Naive thymus-derived CD4-positive, alpha-beta T cell (primary cell): ENCODE measurements around the gene ATP1B3. TPM values are rescaled to one million over a fixed set of nuclear protein-coding genes. Genes with fewer than 3 reads are reported as not detected.
A peak's percentile ranks its signal among the peaks of the same experiment; 100 is the strongest.

ENCODE experiments used
- ATAC-seq: fragments of 150-1000 bp; cut with Tn5 transposase; 2 replicates; pipeline ENCODE4 v1.10.0; 2021; ENCODE audit warnings: mild to moderate bottlenecking, moderate library complexity
- CTCF ChIA-PET: fragments of 350-600 bp; sonication (Branson Sonifier 250); formaldehyde crosslinking; loops from one replicate; lab custom pipeline; 2021; ENCODE audit warnings: antibody characterized with exemption; lab: Charles Lee
- POLR2A ChIA-PET: fragments of 350-600 bp; sonication (Branson Sonifier 250); formaldehyde crosslinking; loops from one replicate; lab custom pipeline; 2021; ENCODE audit warnings: antibody characterized with exemption, inconsistent platforms; lab: Charles Lee
- DNase-seq, 9 donors: peaks; one replicate each; pipeline versions ENCODE4 v3.0.0 to v3.0.0-alpha.2; 2020 to 2022; ENCODE audit warnings: mixed read lengths in 1 of 9
- H3K27ac ChIP-seq: one replicate; pipeline ENCODE4 v1.7.0; 2013; ENCODE audit warnings: mild to moderate bottlenecking, low read depth, low read length, moderate library complexity
- H3K27me3 ChIP-seq, 2 donors: one replicate each; pipeline ENCODE4 v1.7.0; 2013; ENCODE audit warnings: low read length in 2 of 2, mild to moderate bottlenecking in 2 of 2, moderate library complexity in 2 of 2; ENCODE audit not compliant: control insufficient read depth in 2 of 2, insufficient read depth in 2 of 2
- H3K36me3 ChIP-seq, 3 experiments: 1 replicate in 2 of 3; 2 replicates in 1 of 3; pipeline ENCODE4 v1.7.0; 2013; ENCODE audit warnings: low read length in 3 of 3, mild to moderate bottlenecking in 3 of 3, moderate library complexity in 1 of 3; ENCODE audit not compliant: insufficient read depth in 3 of 3, control insufficient read depth in 2 of 3
- H3K4me1 ChIP-seq, 2 donors: one replicate each; pipeline ENCODE4 v1.7.0; 2013; ENCODE audit warnings: low read length in 2 of 2, mild to moderate bottlenecking in 2 of 2, moderate library complexity in 1 of 2; ENCODE audit not compliant: control insufficient read depth in 2 of 2, insufficient read depth in 2 of 2
- H3K4me3 ChIP-seq: 2 replicates; pipeline ENCODE4 v1.7.0; 2013; ENCODE audit warnings: mild to moderate bottlenecking, low read length
- H3K9me3 ChIP-seq, 3 experiments: 1 replicate in 2 of 3; 2 replicates in 1 of 3; pipeline ENCODE4 v1.7.0; 2013; ENCODE audit warnings: low read length in 3 of 3; ENCODE audit not compliant: control insufficient read depth in 2 of 3
- H3K27ac Mint-ChIP-seq, 9 donors: one replicate each; pipeline ENCODE4 v1.8.0; 2020 to 2022; ENCODE audit warnings: mixed read lengths in 9 of 9, mild to moderate bottlenecking in 8 of 9, moderate library complexity in 5 of 9, inconsistent platforms in 2 of 9
- H3K27me3 Mint-ChIP-seq, 5 donors: one replicate each; pipeline ENCODE4 v1.8.0; 2021 to 2022; ENCODE audit warnings: mixed read lengths in 5 of 5, mild to moderate bottlenecking in 1 of 5
- H3K36me3 Mint-ChIP-seq, 5 donors: one replicate each; pipeline ENCODE4 v1.8.0; 2020 to 2022; ENCODE audit warnings: mixed read lengths in 5 of 5, mild to moderate bottlenecking in 3 of 5, inconsistent platforms in 1 of 5
- H3K4me1 Mint-ChIP-seq, 7 donors: one replicate each; pipeline ENCODE4 v1.8.0; 2020 to 2022; ENCODE audit warnings: mixed read lengths in 7 of 7, mild to moderate bottlenecking in 3 of 7, inconsistent platforms in 1 of 7
- H3K4me3 Mint-ChIP-seq, 10 donors: one replicate each; pipeline ENCODE4 v1.8.0; 2020 to 2022; ENCODE audit warnings: mild to moderate bottlenecking in 10 of 10, mixed read lengths in 10 of 10, moderate library complexity in 6 of 10, inconsistent platforms in 2 of 10
- H3K9me3 Mint-ChIP-seq, 11 donors: one replicate each; pipeline ENCODE4 v1.8.0; 2020 to 2022; ENCODE audit warnings: mixed read lengths in 11 of 11, mild to moderate bottlenecking in 4 of 11, inconsistent platforms in 1 of 11, moderate library complexity in 1 of 11
- intact Hi-C, 2 donors: fragments of 100-400 bp; cut with micrococcal nuclease; formaldehyde crosslinking; loops; one replicate each; pipeline ENCODE4 v1.15.1; 2023
- polyA plus RNA-seq, 2 donors: library from polyadenylated mRNA; unstranded; fragments of 300-500 nt; fragmentation: Illumina TruSeq; gene quantifications; one replicate each; pipeline ENCODE4 v1.2.3, GENCODE V29; 2021
- total RNA-seq, 6 experiments: library from RNA in 5 of 6; stranded (reverse) in 5 of 6; gene quantifications; 1 replicate in 5 of 6; 2 replicates in 1 of 6; pipeline ENCODE4 v1.2.3 and lab custom pipeline; 2021 to 2026

The ATP1B3 gene
- total and polyA plus RNA-seq, 7 experiments from 2014 or later = 24.2 to 104 (median 35.2) TPM

DNA sequence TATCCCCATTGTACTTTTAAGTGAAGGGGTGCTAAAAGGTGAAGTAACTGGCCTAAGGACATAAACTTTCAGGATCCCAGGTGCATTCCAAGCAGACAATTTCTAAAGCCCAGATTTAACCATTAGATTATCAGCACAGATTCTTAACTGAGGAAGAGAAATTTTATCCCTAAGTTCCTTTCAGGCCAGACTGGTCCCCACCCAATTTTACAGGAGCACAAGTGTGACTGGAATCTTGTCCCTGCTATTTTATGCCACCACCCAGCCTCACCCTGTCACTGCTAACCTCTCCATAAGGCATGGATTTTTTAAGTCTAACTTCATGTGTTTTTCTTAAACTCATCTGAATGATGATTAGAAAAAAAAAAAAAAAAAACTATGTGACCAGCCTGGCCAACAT, 37.1 kb upstream of the ATP1B3 start:
- POLR2A ChIA-PET = no interaction called here
- H3K9me3 Mint-ChIP-seq = no peaks in the 10 kb centered on the region
- H3K36me3 Mint-ChIP-seq = no peaks in the 10 kb centered on the region
- peak overlapping the region in 1 of 9 donors; percentile 17 for H3K27ac Mint-ChIP-seq
- intact Hi-C loops = no loop called here
- no peak overlapping the region for H3K4me3 ChIP-seq
- no peaks in the 10 kb centered on the region for H3K9me3 ChIP-seq
- CTCF ChIA-PET = interaction anchor here (0.6 kb wide), 1 partner anchor 55 kb away, joined by 5 read pairs; no protein-coding TSS in a partner anchor
- no peaks in the 10 kb centered on the region for H3K4me1 ChIP-seq
- no peaks in the 10 kb centered on the region for H3K27me3 Mint-ChIP-seq
- H3K36me3 ChIP-seq = no peaks in the 10 kb centered on the region
- no peak overlapping the region for H3K4me3 Mint-ChIP-seq
- peaks cover 0 to 14% (median 9%) of the 10 kb centered on the region in 7 donors for H3K4me1 Mint-ChIP-seq
- DNase-seq = no peak
- ATAC-seq = no peak
- H3K27me3 ChIP-seq = no peaks in the 10 kb centered on the region
- no peak overlapping the region for H3K27ac ChIP-seq

DNA sequence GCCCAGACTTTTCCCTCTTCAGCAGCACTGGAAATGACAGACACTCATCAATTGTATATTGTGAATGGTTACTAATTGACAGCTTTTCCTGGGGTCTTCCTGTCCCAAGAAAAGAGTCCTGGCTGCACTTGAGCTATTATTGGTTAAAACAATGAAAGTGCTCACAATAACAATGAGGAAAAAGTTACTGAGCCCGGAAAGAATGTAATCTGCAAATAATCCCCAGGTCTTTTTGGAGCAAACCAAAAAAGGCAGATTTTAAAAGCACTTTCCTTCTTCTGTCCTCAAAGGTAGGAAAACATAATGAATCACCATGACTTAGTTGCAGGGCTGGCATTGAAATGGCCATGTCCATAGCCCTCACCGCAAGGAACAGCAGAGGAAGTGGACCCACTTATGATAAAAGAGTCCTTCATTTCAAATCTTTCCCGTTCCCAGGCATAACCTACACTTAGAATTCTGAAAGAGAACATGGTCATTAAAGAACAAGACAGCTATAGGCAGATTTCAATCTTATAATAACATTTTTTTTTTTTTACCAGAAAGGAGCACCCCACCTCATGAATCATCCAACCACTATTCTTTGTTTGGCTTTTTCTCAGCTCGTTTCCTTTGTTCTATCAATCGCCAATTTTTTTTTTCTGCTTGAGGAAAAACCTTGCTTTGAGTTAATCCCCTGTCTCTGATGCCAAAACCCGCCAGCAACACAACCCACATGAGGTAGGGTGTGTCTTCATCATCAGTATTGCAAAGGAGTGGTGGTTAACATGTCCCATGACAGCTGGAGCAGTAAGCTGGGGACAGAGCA, 35.5 kb upstream of the ATP1B3 start:
- Mint-ChIP-seq H3K27ac (peak overlapping the region in 2 of 9 donors; percentile 15 to 33), H3K9me3 (no peaks in the 10 kb centered on the region), H3K36me3 (no peaks in the 10 kb centered on the region), H3K4me1 (peaks cover 0 to 14% (median 9%) of the 10 kb centered on the region in 7 donors), H3K27me3 (no peaks in the 10 kb centered on the region), H3K4me3 (no peak overlapping the region)
- Histone ChIP-seq H3K4me1 (no peaks in the 10 kb centered on the region), H3K9me3 (no peaks in the 10 kb centered on the region), H3K27ac (no peak overlapping the region), H3K27me3 (no peaks in the 10 kb centered on the region), H3K4me3 (no peak overlapping the region), H3K36me3 (no peaks in the 10 kb centered on the region)
- ChIA-PET CTCF (interaction anchor here (1.3 kb wide), 1 partner anchor 46 kb away, joined by 3 read pairs; no protein-coding TSS in a partner anchor), POLR2A (interaction anchor here (0.6 kb wide), 1 partner anchor 501 kb away, joined by 3 read pairs; no protein-coding TSS in a partner anchor)
- intact Hi-C loops = no loop called here
- DNase-seq = no peak
- ATAC-seq = no peak

DNA sequence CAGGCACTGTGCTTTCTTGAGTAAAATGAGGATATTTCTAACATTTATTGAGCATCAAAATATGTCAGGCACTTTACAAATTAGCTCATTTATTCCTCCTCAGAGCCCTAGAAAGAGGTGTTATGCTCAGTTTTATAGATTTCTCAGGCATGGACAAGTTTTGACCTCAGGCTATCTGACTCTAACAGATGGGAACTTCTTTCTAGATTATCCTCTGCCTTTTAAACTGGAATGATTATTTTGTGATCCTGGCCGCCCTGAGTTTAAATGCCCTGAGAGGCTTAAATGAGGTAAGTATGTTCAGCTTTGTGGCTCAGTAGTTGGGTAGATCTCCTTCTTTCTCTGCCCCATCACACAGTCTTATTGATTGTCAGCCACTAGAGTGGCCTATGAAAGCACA, 32.3 kb upstream of the ATP1B3 start:
- peaks cover 0 to 14% (median 9%) of the 10 kb centered on the region in 7 donors for H3K4me1 Mint-ChIP-seq
- H3K36me3 Mint-ChIP-seq = no peaks in the 10 kb centered on the region
- H3K27ac Mint-ChIP-seq = peak overlapping the region in 3 of 9 donors; percentile 7 to 45 (median 10)

DNA sequence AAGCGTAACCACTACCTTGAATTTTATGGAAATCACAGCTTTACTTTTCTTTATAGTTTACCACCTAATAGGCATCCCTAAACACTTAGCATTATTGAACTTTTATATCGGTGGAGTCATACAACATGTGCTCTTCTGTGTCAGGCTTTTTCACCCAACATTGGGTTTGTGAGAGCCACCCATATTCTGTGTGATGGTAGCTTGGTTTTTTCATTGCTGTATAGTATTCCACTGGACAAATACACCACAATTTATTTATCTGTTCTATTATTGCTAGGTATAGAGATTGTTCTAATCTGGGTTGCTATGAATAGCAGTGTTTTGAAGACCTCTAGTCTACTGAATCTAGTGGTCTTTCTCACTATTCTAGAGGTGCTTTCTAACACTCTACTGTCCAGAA, 31.6 kb upstream of the ATP1B3 start:
- Mint-ChIP-seq H3K4me1 (peaks cover 4 to 19% (median 9%) of the 10 kb centered on the region in 7 donors), H3K4me3 (no peak overlapping the region), H3K27ac (peak overlapping the region in 2 of 9 donors; percentile 7 to 21), H3K9me3 (no peaks in the 10 kb centered on the region), H3K36me3 (no peaks in the 10 kb centered on the region), H3K27me3 (peaks cover 0 to 6% (median 5%) of the 10 kb centered on the region in 5 donors)
- H3K27me3 ChIP-seq = no peaks in the 10 kb centered on the region
- H3K36me3 ChIP-seq = no peaks in the 10 kb centered on the region
- intact Hi-C loops = loop anchor here (1.0 to 2.0 kb wide), 5 partner anchors 30 to 385 kb away; partner anchors contain the start of gene RNF7 (in 2 of the 2)
- ATAC-seq (no peak), DNase-seq (no peak)
- no peak overlapping the region for H3K4me3 ChIP-seq
- H3K9me3 ChIP-seq = no peaks in the 10 kb centered on the region
- ChIA-PET POLR2A (interaction anchor here (1.3 to 1.7 kb wide), 2 partner anchors 47 to 106 kb away, joined by 4 to 9 read pairs; partner anchors contain the start of gene RNF7), CTCF (interaction anchor here (0.8 to 1.3 kb wide), 2 partner anchors 31 to 106 kb away, joined by 3 to 5 read pairs; partner anchors contain the start of gene RNF7)
- no peak overlapping the region for H3K27ac ChIP-seq
- H3K4me1 ChIP-seq = no peaks in the 10 kb centered on the region

More for the DNA sequence above, 32.3 kb upstream of the ATP1B3 start:
- intact Hi-C loops = loop anchor here in 1 of 2 donors (2.0 kb wide), 1 partner anchor 47 kb away; no protein-coding TSS in a partner anchor
- peaks cover 0 to under 1% (median 0%) of the 10 kb centered on the region in 5 donors for H3K27me3 Mint-ChIP-seq
- no peaks in the 10 kb centered on the region for H3K9me3 Mint-ChIP-seq
- Histone ChIP-seq H3K4me3 (no peak overlapping the region), H3K36me3 (no peaks in the 10 kb centered on the region), H3K27me3 (no peaks in the 10 kb centered on the region), H3K9me3 (no peaks in the 10 kb centered on the region), H3K27ac (no peak overlapping the region), H3K4me1 (no peaks in the 10 kb centered on the region)
- H3K4me3 Mint-ChIP-seq = no peak overlapping the region
- CTCF ChIA-PET = interaction anchor here (1.2 to 1.3 kb wide), 2 partner anchors 89 to 105 kb away, joined by 3 to 5 read pairs; partner anchors contain the start of gene RNF7
- ATAC-seq = no peak
- DNase-seq = no peak
- POLR2A ChIA-PET = interaction anchor here (0.7 to 1.3 kb wide), 2 partner anchors 47 to 365 kb away, joined by 3 to 4 read pairs; no protein-coding TSS in a partner anchor

- Histone ChIP-seq H3K36me3 (no peaks in the 10 kb centered on the region), H3K27ac (no peak overlapping the region), H3K4me1 (no peaks in the 10 kb centered on the region), H3K27me3 (no peaks in the 10 kb centered on the region), H3K4me3 (no peak overlapping the region), H3K9me3 (no peaks in the 10 kb centered on the region)
- intact Hi-C loops = loop anchor here (1.0 to 2.0 kb wide), 5 partner anchors 30 to 385 kb away; partner anchors contain the start of gene RNF7 (in 2 of the 2)
- Mint-ChIP-seq H3K9me3 (no peaks in the 10 kb centered on the region), H3K4me1 (peaks cover 4 to 18% (median 9%) of the 10 kb centered on the region in 7 donors), H3K27ac (peak overlapping the region in 2 of 9 donors; percentile 36 to 42), H3K27me3 (peaks cover 0 to 6% (median 5%) of the 10 kb centered on the region in 5 donors), H3K36me3 (no peaks in the 10 kb centered on the region), H3K4me3 (no peak overlapping the region)
- POLR2A ChIA-PET = interaction anchor here (1.7 kb wide), 1 partner anchor 106 kb away, joined by 9 read pairs; the partner anchor contains the start of gene RNF7
- peak; percentile 55 for ATAC-seq
- CTCF ChIA-PET = interaction anchor here (0.6 to 0.8 kb wide), 2 partner anchors 30 to 91 kb away, joined by 3 to 4 read pairs; no protein-coding TSS in a partner anchor
- DNase-seq = peak in 7 of 9 donors; percentile 10 to 46 (median 25)
Measured at GRCh38 chr3:141845407-141846049, 30.9 kb upstream of the ATP1B3 start.

DNA sequence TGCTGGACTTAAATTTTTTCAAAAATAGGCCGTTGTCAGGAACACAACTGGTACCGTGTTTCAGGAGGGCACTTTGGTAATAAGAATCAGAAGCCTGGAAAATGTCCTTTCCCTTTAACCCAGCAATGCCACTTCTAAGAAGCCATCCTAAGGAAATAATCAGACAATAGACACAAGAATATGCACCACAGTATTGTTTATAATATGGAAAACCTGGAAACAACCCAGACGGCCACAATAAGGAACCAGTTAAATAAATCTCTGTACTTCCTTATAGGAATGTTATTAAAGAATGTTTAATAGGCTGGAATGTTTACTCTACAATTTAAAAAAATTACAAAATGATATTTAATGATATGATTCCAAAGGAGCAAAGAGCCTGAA, 30.4 kb upstream of the ATP1B3 start:
- Mint-ChIP-seq H3K27me3 (peaks cover 0 to 6% (median 5%) of the 10 kb centered on the region in 5 donors), H3K27ac (no peak overlapping the region), H3K4me1 (peaks cover 3 to 13% (median 5%) of the 10 kb centered on the region in 7 donors), H3K36me3 (no peaks in the 10 kb centered on the region), H3K4me3 (no peak overlapping the region), H3K9me3 (no peaks in the 10 kb centered on the region)
- ChIA-PET POLR2A (interaction anchor here (1.7 kb wide), 1 partner anchor 107 kb away, joined by 9 read pairs; the partner anchor contains the start of gene RNF7), CTCF (no interaction called here)
- H3K27ac ChIP-seq = no peak overlapping the region
- no peak overlapping the region for H3K4me3 ChIP-seq
- no peak for DNase-seq
- H3K9me3 ChIP-seq = no peaks in the 10 kb centered on the region
- intact Hi-C loops = no loop called here
- H3K27me3 ChIP-seq = no peaks in the 10 kb centered on the region
- no peaks in the 10 kb centered on the region for H3K4me1 ChIP-seq
- H3K36me3 ChIP-seq = no peaks in the 10 kb centered on the region
- ATAC-seq = no peak
